OCI-LY3 (cell line): Measurements from ENCODE around the gene KHSRP.

Experiments
- H2AFZ ChIP-seq: fragments of 200-600, 300-600 bp; shearing (Covaris generic); 2 replicates; pipeline ENCODE4 v1.6.0; 2014; ENCODE audit warnings: antibody characterized with exemption, low read depth, low read length
- H3K27ac ChIP-seq: fragments of 200-600, 300-600 bp; sonication (generic); 2 replicates; pipeline ENCODE4 v1.5.1; 2014; ENCODE audit warnings: mild to moderate bottlenecking, low read length, moderate library complexity, mixed read lengths
- H3K27me3 ChIP-seq: fragments of 200-600, 300-600 bp; sonication (generic); 2 replicates; pipeline ENCODE4 v1.6.1; 2014; ENCODE audit warnings: low read depth, low read length, mixed read lengths
- H3K36me3 ChIP-seq: fragments of 200-600, 300-600 bp; sonication (generic); replicated peaks from 2 replicates; pipeline ENCODE3; 2014; ENCODE audit warnings: low read depth, low read length, mixed read lengths
- H3K4me1 ChIP-seq: fragments of 300-600, 200-600 bp; sonication (generic); 2 replicates; pipeline ENCODE4 v1.6.1; 2014; ENCODE audit warnings: low read length, mixed read lengths
- H3K4me2 ChIP-seq: fragments of 200-600, 300-600 bp; sonication (generic); 2 replicates; pipeline ENCODE4 v1.6.1; 2014; ENCODE audit warnings: low read length, mixed read lengths
- H3K4me3 ChIP-seq: fragments of 300-600, 200-600 bp; sonication (generic); 2 replicates; pipeline ENCODE4 v1.5.1; 2014; ENCODE audit warnings: antibody characterized with exemption, mild to moderate bottlenecking, low read length, moderate library complexity
- H3K79me2 ChIP-seq: fragments of 300-600, 200-600 bp; shearing (Covaris generic); 2 replicates; pipeline ENCODE4 v1.6.1; 2014; ENCODE audit warnings: mild to moderate bottlenecking, low read length, mixed read lengths
- H3K9ac ChIP-seq: fragments of 300-600, 200-600 bp; shearing (Covaris generic); 2 replicates; pipeline ENCODE4 v1.6.0; 2014; ENCODE audit warnings: mild to moderate bottlenecking, low read length, moderate library complexity
- H3K9me3 ChIP-seq: fragments of 200-600, 300-600 bp; shearing (Covaris generic); 2 replicates; pipeline ENCODE4 v1.6.1; 2014; ENCODE audit warnings: low read length, mixed read lengths; ENCODE audit not compliant: insufficient read depth
- H4K20me1 ChIP-seq: fragments of 200-600, 300-600 bp; sonication (generic); 2 replicates; pipeline ENCODE4 v1.6.1; 2016; ENCODE audit warnings: low read length, mixed read lengths; ENCODE audit not compliant: insufficient read depth
- EZH2phosphoT487 ChIP-seq: fragments of 200-600 bp; shearing (Covaris generic); IDR thresholded peaks from 2 replicates; pipeline ENCODE4 v1.6.1; 2018; ENCODE audit warnings: antibody characterized with exemption, mixed run types, low read depth
- TF ChIP-seq, protein P1 (sequence below): fragments of 200-600, 300-600 bp; sonication (generic); IDR thresholded peaks from 2 replicates; pipeline ENCODE4 v1.5.1; 2014; ENCODE audit warnings: antibody characterized with exemption, low read length, low read depth

Gene KHSRP

DNA sequence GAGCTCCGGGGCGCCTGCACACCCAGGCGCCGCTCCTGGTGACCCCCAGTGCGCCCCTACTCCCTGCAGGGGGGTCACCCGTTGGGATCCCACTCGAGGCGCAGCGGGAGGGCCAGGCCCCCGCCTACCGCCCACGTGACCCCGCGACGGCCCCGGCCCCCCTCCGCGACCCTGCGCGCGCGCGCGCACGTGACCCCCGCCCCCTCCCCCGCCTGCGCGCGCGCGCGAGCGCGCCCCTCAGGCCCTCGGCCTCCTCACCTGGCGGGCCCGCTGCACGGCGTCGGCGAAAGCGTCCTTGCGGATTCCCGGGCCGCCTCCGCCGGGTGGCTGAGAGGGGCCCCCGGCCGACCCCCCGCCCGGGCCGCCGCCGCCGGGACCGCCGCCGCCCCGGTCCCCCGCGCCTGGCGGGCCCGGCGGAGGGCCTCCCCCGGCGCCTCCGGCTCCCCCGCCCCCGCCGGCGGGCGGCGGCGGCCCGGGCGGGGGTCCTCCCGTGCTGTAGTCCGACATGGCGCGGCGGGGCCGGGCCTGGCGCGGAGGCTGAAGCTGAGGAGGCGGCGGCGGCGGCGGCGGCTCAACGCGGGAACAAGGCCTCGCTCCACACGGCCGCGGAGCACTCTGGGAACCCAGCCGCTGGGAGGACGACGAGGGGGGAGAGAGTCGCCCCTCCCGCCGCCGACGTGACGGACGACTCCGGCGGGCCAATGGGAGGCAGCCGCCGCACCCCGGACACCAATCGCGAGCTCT lies at the start of gene KHSRP:
Gene KHSRP, minus strand, starts transcription at position 617 of the 744 bp plus-strand sequence. Its CDS starts 110 bp downstream, at position 507.
- Histone ChIP-seq H2AFZ (peak within 1 kb of the TSS; percentile 67), H3K4me1 (peaks cover 26% of the 10 kb centered on the region), H3K9ac (peak within 1 kb of the TSS; percentile 90), H3K36me3 (peaks cover 45% of the 10 kb centered on the region), H3K79me2 (peaks cover 57% of the 10 kb centered on the region), H4K20me1 (peaks cover 47% of the 10 kb centered on the region), H3K4me2 (peak within 1 kb of the TSS; percentile 90), H3K9me3 (no peaks in the 10 kb centered on the region), H3K4me3 (peak within 1 kb of the TSS; percentile 88), H3K27ac (peak within 1 kb of the TSS; percentile 62), H3K27me3 (no peaks in the 10 kb centered on the region)
- TF ChIP-seq EZH2phosphoT487: no peak
- TF ChIP-seq, protein P1, sequence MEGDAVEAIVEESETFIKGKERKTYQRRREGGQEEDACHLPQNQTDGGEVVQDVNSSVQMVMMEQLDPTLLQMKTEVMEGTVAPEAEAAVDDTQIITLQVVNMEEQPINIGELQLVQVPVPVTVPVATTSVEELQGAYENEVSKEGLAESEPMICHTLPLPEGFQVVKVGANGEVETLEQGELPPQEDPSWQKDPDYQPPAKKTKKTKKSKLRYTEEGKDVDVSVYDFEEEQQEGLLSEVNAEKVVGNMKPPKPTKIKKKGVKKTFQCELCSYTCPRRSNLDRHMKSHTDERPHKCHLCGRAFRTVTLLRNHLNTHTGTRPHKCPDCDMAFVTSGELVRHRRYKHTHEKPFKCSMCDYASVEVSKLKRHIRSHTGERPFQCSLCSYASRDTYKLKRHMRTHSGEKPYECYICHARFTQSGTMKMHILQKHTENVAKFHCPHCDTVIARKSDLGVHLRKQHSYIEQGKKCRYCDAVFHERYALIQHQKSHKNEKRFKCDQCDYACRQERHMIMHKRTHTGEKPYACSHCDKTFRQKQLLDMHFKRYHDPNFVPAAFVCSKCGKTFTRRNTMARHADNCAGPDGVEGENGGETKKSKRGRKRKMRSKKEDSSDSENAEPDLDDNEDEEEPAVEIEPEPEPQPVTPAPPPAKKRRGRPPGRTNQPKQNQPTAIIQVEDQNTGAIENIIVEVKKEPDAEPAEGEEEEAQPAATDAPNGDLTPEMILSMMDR: no peak

GRCh38 chr19:6473647-6474046 lies 49.0 kb upstream of the KHSRP start:
- Histone ChIP-seq H3K4me2 (no peak overlapping the region), H3K79me2 (no peaks in the 10 kb centered on the region; the same call in 1 of the 2 replicates), H3K36me3 (peaks cover 50% of the 10 kb centered on the region), H2AFZ (no peak overlapping the region), H3K4me1 (no peaks in the 10 kb centered on the region), H3K27me3 (no peaks in the 10 kb centered on the region), H3K4me3 (no peak overlapping the region), H3K9me3 (no peaks in the 10 kb centered on the region), H4K20me1 (no peaks in the 10 kb centered on the region), H3K27ac (no peak overlapping the region), H3K9ac (no peak overlapping the region)
- TF ChIP-seq EZH2phosphoT487: no peak
- TF ChIP-seq, protein P1: no peak

GRCh38 chr19:6472713-6473112 lies 48.1 kb upstream of the KHSRP start:
- Histone ChIP-seq H3K27ac (no peak overlapping the region), H2AFZ (no peak overlapping the region), H3K9me3 (no peaks in the 10 kb centered on the region), H4K20me1 (no peaks in the 10 kb centered on the region), H3K36me3 (peaks cover 60% of the 10 kb centered on the region), H3K9ac (no peak overlapping the region), H3K4me3 (no peak overlapping the region), H3K79me2 (no peaks in the 10 kb centered on the region; the same call in 1 of the 2 replicates), H3K4me2 (no peak overlapping the region), H3K4me1 (no peaks in the 10 kb centered on the region), H3K27me3 (no peaks in the 10 kb centered on the region)
- TF ChIP-seq, protein P1: no peak
- TF ChIP-seq EZH2phosphoT487: no peak

DNA sequence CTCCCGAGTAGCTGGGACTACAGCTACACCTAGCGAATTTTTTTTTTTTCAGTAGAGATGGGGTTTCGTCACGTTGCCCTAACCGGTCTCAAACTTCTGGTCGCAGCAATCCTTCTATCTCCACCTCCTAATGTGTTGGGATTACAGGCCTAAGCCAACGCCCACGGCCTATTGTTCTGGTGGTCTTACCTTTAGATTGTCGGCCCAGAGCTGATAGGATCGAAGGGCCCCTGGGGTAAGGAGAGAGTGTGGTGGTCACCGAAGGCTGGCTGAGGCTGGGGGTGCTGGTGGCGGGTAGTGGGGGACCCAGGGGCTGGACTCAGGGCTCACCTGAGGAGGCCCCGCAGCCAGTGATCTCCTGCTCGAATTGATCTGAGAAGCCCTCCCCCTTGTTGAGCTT lies 46.5 kb upstream of the KHSRP start:
- Histone ChIP-seq H4K20me1 (no peaks in the 10 kb centered on the region), H3K4me1 (peaks cover 14% of the 10 kb centered on the region), H3K79me2 (peaks cover 9% of the 10 kb centered on the region; the same call in 1 of the 2 replicates), H3K4me2 (no peak overlapping the region), H3K4me3 (no peak overlapping the region), H3K27me3 (no peaks in the 10 kb centered on the region), H3K27ac (no peak overlapping the region), H3K36me3 (peaks cover 63% of the 10 kb centered on the region), H3K9ac (no peak overlapping the region), H3K9me3 (no peaks in the 10 kb centered on the region), H2AFZ (no peak overlapping the region)
- no peak for TF ChIP-seq EZH2phosphoT487
- TF ChIP-seq, protein P1: no peak
